NCI-H1105 treated with DMSO at 0.1 percent for 48 hours (cell line): ENCODE results near the gene CR2.
"Not testable (repeated sequence)": the region's sequence is repeated elsewhere in the genome, so short reads cannot be mapped to it uniquely, and the experiment has no call there.

Experiments used
- DNase-seq: peaks from one replicate; lab custom pipeline; 2025; lab: John Stamatoyannopoulos, UW

CR2 gene

DNA sequence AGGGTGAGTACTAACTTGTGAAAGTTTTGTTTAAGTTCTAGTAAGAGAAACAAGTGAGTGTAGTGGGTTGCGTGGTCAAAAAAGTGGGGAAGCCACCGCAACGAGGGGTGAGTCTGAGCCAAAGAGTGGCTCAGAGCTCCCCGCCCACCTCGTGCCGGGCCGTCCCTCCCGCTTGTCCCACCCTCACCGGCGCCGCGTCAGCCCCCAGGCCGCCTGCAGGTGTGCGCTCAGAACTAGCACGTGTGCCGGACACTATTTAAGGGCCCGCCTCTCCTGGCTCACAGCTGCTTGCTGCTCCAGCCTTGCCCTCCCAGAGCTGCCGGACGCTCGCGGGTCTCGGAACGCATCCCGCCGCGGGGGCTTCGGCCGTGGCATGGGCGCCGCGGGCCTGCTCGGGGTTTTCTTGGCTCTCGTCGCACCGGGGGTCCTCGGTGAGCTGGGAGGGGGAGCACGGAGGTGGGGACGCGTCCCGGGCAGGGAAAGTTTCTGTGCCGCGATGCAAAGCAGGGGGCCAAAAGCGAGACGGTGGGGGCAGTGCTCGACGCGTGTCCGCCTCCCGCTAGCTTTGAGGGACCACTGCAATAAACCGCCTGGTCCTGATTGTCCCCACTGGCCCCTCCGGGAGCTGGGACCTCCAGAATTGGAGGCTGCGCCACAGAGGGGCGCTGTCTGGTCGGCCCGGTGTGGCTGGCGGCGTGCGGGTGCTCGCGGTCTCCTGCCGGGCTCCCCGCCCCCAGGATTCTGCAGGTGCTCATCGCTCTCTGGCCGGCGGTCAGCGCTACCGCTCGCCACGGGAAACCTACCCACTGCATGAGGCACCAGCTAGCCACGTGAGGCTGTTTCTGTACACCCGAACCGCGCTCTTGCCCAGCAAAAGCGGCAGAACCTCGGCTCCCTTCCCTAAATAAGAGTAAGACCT, at the start of gene CR2:
Gene CR2, plus strand, starts transcription at position 283 of the 919 bp plus-strand sequence. Its CDS starts 91 bp downstream, at position 374.
- peak; percentile 36 for DNase-seq

DNA sequence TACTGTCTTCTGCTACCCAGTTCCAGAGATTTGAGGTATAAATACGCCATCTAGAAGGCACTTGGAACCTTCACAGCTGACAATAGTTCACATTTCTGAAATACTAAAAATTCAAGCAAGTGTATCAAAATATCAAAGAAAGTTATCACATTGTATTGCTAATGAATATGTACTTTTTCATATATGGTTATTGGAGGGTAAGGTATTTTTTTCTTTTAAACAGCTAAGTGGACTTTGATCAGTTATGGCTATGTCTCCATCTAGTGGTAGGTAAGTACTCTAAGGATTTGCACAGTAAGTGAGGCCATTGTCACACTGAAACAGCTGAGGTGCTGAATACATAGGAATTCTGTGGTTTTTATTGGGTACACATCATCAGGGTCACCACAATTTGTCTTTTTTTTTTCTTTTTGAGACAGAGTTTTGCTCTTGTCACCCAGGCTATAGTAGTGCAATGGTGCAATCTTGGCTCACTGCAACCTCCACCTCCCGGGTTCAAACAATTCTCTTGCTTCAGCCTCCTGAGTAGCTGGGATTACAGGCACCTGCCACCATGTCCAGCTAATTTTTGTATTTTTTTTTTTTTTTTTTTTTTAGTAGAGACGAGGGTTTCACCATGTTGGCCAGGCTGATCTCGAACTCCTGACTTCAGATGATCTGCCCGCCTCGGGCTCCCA, 49.1 kb upstream of the CR2 start:
- DNase-seq: peak; percentile 73

DNA sequence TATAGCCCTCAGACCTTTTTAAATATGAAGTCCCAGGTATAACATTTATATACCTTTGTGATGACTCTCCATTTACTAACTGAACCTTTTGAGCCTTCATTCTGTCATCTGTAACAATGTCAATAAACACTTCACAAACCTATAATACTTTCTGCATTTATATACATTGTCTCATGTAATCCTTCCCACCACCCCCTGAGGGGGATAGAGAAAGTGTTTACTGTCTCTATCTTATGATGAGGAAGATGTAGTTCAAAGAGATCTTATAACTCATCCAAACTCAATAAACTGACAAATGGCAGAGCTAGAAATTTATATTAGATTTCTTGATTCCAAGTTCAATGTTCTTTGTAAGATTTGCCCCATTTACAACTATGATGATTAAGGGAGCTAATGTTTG, 48.3 kb upstream of the CR2 start:
- DNase-seq: no peak

DNA sequence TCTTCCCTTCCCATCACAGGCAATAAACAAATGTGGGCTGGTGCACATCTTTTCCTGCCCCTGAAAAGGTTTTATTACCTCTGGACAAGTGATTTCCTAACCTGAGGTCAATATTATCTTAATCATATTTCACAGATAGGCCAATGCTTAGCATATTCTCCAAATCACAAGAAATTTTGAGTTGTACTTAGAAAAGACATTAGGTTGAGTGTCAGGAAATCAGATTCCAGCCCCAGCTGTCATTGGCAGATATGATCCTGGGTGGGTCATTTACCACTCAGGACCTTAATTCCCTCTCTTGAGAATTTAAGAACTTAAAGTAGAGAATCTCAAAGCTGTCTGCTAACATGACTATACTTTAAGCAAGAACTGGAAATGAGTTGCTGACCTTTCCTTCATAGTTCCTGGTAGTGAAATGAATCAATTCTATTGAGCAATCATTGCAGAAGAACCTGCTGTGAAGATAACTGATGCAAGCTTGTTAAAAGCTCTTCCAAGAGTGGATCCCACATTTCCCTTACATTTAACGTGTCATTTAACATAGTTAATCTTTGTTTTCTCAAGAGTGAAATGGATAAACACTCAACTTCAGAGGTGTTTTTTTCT, 46.4 kb upstream of the CR2 start:
- no peak for DNase-seq

DNA sequence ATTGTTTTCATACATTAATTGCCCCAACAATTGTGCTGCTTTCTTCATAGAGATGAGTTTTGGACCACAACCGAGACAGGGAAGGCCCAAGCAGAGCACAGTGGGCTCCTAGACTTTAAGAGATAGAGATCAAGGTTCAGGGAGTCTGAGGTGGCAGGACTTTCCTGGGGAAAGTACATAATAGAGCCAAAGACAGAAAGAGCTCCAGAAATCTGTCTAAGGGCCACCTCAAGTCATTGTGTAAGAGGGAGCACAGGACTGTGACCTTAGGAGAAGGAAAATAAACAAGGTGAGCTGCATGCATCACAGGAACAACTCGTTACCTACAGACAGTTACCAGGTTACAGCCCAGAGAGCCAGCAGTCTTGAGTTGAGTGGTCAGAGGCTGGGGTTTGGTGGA, 41.3 kb upstream of the CR2 start:
- DNase-seq: no peak

DNA sequence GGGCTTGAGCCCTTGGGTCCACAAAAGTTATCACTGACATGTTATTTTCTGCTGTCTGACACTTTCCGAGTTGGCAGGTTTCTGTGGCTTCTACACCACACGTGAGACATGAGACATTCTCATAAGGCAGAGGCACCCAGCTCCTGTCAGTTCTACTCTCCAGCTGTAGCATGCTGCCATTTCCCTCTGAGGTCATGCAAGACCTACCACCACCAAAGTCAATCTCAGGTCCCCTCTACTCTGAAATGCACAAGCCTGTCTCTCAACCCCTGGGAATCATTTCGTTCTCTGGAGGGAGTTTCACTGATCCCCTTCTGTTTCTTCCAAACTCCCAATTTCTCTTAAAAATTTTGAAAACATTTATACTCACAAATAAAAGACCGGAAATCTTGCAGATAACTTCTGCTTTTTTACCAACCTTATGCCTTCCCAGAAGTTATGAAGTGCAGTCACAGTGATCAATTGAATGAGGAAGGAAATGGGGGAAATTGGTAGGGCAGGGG, 39.5 kb upstream of the CR2 start:
- DNase-seq: no peak

DNA sequence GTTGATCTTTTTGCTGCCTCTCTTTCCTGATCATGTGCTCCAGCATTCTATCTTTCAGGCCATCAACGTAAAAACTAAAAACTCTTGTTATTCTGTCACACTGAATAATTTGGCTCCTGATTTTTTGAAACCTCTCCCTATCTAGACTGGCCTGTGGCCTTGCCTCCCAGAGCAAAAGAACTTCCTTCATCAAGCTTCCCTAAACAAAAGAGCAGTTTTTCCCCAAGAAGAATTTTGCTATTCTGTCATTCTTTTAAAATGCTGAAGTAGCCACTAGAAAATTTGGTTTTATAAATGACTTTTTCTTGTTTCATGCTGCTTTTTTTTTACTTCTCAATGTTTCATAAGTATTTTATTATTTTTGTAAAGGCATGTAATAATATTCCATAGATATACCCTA, 37.1 kb upstream of the CR2 start:
- no peak for DNase-seq

DNA sequence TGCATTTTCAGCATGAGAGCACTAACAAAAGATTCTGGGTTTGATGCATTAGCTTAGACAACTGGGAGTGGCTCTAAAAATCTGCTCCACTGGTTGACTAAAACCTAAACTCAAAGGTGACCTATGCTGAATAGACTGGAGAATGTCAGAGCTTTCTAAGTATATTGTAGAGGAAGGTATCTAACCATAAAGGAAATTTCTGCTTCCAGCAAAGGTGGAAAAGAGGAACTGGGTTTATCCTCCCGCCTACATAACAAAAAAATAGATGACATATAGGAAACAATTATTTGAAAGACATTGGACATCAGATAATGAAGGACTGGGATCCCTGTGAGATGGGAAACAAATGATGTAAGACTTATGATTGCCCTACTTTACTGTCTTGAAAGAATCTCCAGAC, 35.8 kb upstream of the CR2 start:
- DNase-seq: no peak

DNA sequence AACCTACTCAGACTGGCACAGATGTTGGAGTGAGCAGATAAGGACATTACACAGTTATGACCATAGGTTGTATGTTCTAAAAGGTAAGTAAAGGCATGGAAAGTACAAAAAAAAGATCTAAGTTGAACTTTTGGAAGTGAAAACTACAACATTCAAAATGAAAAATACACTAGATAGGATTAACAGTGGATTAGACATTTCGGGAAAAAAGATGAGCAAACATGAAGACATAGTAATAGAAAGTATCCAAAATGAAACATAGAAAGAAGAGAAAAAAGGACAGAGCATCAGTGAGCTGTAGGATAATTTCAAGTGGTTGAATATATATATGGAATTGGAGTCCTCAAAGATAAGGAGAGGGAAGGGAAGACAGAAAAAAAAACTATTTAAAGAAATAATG, 34.0 kb upstream of the CR2 start:
- no peak for DNase-seq

DNA sequence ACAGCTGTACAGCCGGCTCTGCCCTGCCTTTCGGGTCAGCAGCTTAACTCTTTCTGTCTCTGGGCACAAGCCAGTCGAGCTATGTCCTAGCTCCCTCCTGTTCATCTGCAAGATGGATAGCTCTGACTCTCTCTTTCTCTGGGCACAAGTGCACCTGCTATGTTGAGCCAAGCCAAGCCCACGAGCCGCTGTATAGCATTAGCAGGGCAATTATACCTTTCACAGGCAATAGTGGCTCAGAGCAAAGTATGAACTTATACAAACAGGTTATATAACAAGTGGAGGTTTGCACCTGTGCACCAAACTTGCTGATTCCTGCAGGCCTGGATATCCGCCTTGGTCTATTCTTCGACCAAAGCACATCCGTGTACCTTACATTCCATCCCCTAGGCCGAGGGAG, 33.0 kb upstream of the CR2 start:
- no peak for DNase-seq

DNA sequence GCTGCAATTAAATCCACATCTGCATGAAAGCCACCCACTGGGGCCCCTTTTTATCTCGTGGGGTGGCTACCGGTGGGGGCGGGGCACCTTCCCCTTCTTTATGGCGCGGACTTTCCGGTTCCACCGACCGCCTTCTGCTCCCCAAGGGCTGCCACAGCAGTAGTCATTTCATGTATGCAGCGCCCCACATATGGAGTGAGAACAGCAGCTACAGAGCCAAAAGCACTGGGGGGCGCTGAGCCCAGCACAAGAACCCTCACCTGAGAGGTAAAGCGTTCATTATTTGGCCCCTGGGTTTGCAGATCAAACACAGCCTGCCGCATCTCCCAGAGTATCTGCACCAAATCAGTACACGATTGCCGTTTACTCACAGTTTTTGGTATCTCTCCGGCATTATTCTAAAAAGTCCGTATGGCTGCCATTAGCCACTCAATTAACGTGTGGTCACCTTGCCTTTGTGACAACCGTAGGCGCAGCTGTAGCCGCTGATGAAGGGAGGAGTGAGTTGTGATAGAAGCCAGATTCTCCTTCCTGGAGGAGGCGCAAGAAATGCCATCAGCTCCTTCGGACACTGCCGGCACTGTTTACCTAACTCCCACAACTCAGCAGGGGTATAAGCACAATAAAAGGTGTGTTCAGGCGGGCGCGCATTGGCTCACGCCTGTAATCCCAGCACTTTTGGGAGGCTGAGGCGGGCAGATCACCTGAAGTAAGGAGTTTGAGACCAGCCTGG, 30.4 kb upstream of the CR2 start:
- DNase-seq: no peak

DNA sequence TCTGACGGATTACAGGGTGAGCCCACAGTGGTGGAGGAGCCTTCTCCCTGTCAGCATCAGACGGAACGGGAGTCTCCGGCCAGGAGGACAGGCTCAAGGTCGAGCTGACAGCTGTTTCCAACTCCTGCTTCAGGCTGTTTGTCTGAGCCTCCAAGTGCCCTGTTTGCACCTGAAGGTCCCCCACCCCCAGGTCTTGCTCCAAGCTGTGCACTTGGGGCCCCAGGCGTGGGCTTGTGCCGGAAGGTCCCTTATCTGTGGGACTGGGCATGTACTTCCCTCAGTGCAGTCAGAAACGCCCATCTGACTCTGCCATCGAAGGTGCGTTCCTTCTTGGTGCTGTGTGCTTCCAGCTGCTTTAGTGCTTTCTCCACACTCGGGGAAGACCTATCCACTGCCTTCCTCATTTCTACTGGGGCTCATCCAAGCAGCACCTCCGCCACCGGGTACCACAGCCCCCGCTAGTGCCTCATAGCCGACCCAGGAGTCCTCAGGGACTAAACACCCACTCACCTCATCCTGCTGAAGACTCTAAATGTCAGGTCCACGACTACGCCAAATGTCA, 29.5 kb upstream of the CR2 start:
- DNase-seq: no peak

DNA sequence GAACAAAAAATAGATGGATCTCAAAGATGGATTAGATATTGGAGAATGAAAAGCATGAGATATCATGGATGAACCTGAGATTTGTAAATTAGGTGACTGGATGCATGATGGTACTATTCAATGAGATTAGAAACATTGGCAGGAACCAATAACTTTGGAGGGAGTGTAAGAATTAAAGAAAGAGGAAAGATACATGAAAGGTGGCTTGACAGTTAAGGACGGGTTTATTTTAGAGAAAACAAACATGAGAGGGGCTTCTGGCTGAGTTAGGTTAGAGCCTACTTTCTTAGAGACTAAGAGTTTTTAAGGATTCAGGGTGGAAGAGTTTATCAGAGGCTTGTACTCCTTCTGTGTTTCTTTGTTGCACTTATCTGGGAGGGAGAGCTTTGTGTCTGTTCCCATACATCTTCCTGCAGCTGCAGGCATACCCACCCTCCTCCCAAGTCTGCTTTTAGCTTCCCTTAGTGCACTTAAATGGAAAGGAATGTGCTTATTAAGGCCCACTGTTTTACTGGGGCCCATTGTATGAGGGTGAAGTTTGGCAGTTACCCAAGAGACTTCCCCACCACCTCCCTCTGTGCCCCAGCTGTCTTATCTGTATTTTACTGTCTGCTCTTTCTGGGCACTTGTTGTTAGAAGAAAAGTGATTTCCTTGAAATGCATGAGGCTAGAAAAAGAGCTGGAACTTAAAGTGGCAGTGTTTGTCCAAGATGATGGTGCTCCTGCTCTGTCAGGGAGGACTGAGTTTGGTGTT, 26.1 kb upstream of the CR2 start:
- no peak for DNase-seq

DNA sequence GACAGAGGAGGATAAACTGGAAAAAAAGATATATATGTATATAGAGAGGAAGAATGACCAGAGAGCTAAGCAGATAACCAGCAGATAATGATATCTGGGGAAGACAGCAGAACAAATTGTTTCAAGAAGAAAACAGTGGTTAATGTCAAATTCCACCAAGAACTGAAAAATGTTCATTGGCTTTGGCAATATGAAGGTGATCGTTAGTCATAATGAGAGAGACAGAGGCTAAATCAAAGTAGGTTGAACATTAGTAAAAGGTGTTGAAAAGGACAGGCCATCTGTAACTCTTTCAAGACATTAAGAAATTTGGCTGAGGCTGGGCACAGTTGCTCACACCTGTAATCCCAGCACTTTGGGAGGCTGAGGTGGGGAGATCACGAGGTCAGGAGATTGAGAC, 25.3 kb upstream of the CR2 start:
- DNase-seq: no peak

DNA sequence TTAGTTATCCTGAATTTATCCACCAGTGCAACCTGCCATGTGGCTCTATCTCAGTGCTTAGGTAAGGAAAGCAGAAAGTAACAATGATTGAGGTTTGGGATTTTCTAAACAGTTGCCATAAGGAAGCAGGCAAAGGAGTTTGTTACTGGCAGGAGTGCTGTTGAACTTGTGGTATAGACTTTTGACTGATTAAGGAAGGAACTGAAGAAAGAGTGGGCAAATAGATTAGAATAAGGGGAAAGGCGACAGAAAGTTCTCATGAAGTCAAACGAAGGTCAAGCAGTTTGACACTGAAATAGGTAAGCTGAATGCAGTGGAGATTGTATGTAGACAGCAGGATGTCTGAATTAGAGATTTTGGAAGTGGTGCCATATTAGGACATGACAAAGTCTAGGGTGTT, 24.2 kb upstream of the CR2 start:
- no peak for DNase-seq

DNA sequence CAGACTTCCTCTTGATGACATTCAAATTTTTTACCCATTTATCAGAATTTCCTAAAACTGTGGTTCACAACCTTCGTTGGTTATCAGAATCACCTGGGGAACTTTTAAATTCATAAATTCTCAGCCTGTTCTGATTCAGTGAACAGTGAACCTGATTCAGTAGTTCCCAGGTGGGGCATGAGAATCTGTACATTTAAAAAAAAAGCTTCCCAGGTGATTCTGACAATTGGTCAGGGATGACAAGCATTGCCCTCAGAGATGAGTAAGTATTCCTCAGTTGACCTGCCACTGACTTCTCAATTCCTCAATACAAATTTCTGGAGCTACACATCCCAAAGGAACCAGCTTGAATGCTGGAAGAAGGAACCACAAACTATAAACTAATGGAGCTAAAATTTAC, 23.5 kb upstream of the CR2 start:
- no peak for DNase-seq

DNA sequence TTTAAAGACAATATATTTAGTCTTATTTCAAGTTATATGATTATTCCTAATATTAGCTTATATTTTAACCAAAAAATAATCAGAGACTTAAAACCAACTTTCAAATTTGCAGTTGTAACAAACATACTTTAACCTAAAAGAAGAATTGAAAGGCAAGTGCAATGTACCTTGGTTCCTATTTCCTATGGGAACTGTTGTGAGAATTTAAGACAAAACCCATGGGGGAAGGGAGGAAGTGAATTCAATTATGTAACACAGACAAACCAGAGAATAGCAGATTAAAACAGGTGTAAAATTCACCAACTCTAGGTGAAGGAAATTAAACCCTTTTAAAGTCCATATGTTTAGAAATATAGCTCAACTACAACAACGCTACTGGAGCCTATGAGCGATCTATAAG, 22.6 kb upstream of the CR2 start:
- no peak for DNase-seq

DNA sequence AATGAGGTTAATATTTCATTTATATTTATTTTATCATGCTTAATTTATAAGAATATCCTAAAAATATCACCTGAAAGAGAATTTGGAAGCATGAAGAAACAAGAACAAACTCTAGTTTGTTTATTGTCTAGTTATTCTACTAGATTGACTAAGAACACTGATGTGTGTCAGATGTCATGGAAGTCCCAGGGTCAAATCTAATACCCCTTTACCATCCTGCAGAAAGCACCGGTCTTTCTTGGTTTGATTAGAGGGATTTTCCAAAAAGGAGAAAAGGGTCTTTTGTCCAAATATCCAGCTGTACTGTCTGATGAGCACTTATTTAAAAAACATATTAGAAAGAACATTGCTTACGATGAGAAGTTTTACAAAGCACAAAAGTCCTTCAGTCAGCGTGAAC, 20.7 kb upstream of the CR2 start:
- no peak for DNase-seq

DNA sequence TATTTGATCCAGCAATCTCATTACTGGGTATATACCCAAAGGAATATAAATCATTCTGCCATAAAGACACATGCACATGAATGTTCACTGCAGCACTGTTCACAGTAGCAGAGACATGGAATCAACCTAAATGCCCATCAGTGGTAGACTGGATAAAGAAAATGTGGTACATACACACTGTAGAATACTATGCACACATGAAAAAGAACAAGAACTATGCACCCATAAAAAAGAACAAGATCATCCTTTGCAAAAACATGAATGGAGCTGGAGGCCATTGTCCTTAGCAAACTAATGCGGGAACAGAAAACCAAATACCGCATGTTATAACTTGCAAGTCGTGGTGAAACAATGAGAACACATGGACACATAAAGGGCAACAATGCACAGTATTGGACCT, 17.4 kb upstream of the CR2 start:
- DNase-seq: not testable (repeated sequence)

DNA sequence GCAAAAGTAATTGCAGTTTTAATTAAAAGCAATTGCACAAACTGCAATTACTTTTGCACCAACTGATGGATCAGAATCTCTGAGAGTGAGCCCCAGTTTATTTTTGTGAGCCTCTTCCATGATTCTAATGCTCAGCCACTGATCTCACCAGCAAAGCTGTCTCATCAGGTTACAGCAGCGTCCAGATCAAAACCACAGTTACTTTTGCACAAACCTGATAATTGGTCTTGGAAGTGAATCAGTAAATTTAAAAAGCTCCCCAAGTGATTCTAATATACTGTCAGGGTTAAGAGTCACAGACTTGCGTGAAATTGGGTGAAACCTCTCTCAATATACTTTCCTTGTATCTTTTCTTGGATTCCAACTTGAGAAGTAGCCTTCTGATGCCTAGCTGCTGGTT, 13.5 kb upstream of the CR2 start:
- no peak for DNase-seq
